Breast epithelium (tissue), 3 donors: ENCODE results near the gene MBTPS2.

ENCODE experiments used
- CTCF ChIP-seq, 3 donors: fragments of 450-650 bp; IDR thresholded peaks; one replicate each; pipeline ENCODE4 v1.5.1; 2016 to 2017; ENCODE audit warnings: antibody characterized with exemption in 3 of 3, mild to moderate bottlenecking in 3 of 3, moderate library complexity in 3 of 3
- POLR2A ChIP-seq: fragments of 450-650 bp; IDR thresholded peaks from one replicate; pipeline ENCODE4 v1.6.1; 2016; ENCODE audit warnings: antibody characterized with exemption, mild to moderate bottlenecking, moderate library complexity
- POLR2AphosphoS5 ChIP-seq, 3 donors: sonication (generic); formaldehyde crosslinking; IDR thresholded peaks; one replicate each; pipeline ENCODE4 v1.6.1; 2017; ENCODE audit warnings: antibody characterized with exemption in 3 of 3

DNA sequence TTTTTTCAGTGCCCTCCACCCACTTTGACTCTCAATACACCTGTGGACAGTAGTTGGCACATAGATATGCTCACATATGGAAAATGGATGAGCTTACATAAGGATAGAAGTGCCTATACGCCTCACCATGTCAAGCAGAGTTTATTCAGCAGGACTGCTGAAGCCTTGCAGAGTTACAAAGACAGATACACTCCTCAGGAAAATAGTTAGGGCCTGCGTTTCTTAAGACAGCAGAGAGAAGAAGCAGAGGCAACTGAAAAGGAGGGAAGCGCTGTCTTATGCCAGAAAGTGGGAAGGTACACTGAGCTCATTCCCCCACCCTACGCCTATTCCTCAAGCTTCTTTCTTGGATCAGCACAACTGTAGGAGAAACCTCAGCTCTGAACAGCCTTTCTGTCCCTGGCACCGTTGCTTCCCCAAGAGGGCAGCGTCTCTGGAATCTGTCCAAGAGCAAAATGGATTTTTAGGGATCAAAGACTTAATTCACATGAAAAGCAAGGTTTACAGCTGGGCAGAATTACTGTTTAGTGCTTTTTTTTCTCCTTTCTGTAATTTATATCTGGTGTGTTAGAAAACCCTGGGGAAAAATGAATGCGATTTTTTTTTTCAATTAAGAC is 37.3 kb upstream of the MBTPS2 start:
- no peak for TF ChIP-seq CTCF (IDR thresholded peaks at IDR 0.05)
- no peak for TF ChIP-seq POLR2AphosphoS5 (IDR thresholded peaks at IDR 0.05)
- no peak for TF ChIP-seq POLR2A
